WTC11 (cell line): Measurements from ENCODE around the gene PHF10. TPM values are rescaled to one million over a fixed set of nuclear protein-coding genes. Genes with fewer than 3 reads are reported as not detected.

Experiments used
- CBFB ChIP-seq: sonication (generic); formaldehyde crosslinking; IDR thresholded peaks from 2 replicates; pipeline ENCODE4 v1.8.1; 2022; ENCODE audit warnings: mild to moderate bottlenecking, low read depth, missing genetic modification reagents
- GTF2I ChIP-seq: fragments of 250-450 bp; sonication (Bioruptor Pico); conservative IDR thresholded peaks from 2 replicates; pipeline ENCODE4 v1.4.0; 2021; ENCODE audit warnings: mild to moderate bottlenecking
- HMGA2 ChIP-seq: fragments of 250-450 bp; sonication (Bioruptor Pico); IDR thresholded peaks from 2 replicates; pipeline ENCODE4 v1.4.0; 2021; ENCODE audit warnings: mild to moderate bottlenecking, moderate library complexity
- JAZF1 ChIP-seq: fragments of 250-450 bp; sonication (Bioruptor Pico); IDR thresholded peaks from 2 replicates; pipeline ENCODE4 v1.9.0; 2021; ENCODE audit warnings: moderate library complexity, mild to moderate bottlenecking, inconsistent platforms
- MYBL2 ChIP-seq: sonication (generic); formaldehyde crosslinking; IDR thresholded peaks from 2 replicates; pipeline ENCODE4 v1.8.1; 2023; ENCODE audit warnings: mild to moderate bottlenecking, moderate library complexity, missing genetic modification reagents
- NFATC4 ChIP-seq: fragments of 250-450 bp; sonication (Bioruptor Pico); IDR thresholded peaks from 2 replicates; pipeline ENCODE4 v1.9.0; 2021; ENCODE audit warnings: mild to moderate bottlenecking
- NFE2L1 ChIP-seq: sonication (generic); formaldehyde crosslinking; IDR thresholded peaks from 2 replicates; pipeline ENCODE4 v1.8.1; 2023; ENCODE audit warnings: missing genetic modification reagents
- NR2C2 ChIP-seq: sonication (generic); formaldehyde crosslinking; IDR thresholded peaks from 2 replicates; pipeline ENCODE4 v1.8.0; 2022; ENCODE audit warnings: mild to moderate bottlenecking, missing genetic modification reagents
- NR3C1 ChIP-seq: sonication (generic); formaldehyde crosslinking; conservative IDR thresholded peaks from 2 replicates; pipeline ENCODE4 v1.8.1; 2023; ENCODE audit warnings: low read depth, mild to moderate bottlenecking, missing genetic modification reagents
- PREB ChIP-seq: sonication (generic); formaldehyde crosslinking; IDR thresholded peaks from 2 replicates; pipeline ENCODE4 v1.8.1; 2022; ENCODE audit warnings: mild to moderate bottlenecking, missing genetic modification reagents, moderate library complexity, borderline replicate concordance
- RORB ChIP-seq: fragments of 250-450 bp; sonication (Bioruptor Pico); IDR thresholded peaks from 2 replicates; pipeline ENCODE4 v1.9.0; 2021; ENCODE audit warnings: mild to moderate bottlenecking
- SP1 ChIP-seq: sonication (generic); formaldehyde crosslinking; conservative IDR thresholded peaks from 2 replicates; pipeline ENCODE4 v1.8.1; 2022; ENCODE audit warnings: missing genetic modification reagents
- TEAD1 ChIP-seq: sonication (generic); formaldehyde crosslinking; IDR thresholded peaks from 2 replicates; pipeline ENCODE4 v1.8.0; 2022; ENCODE audit warnings: mild to moderate bottlenecking, missing genetic modification reagents
- TEAD4 ChIP-seq: sonication (generic); formaldehyde crosslinking; IDR thresholded peaks from 2 replicates; pipeline ENCODE4 v1.8.0; 2022; ENCODE audit warnings: mild to moderate bottlenecking, missing genetic modification reagents
- ZBTB43 ChIP-seq: sonication (generic); formaldehyde crosslinking; IDR thresholded peaks from 2 replicates; pipeline ENCODE4 v1.8.1; 2023; ENCODE audit warnings: mild to moderate bottlenecking, missing genetic modification reagents
- ZMAT4 ChIP-seq: fragments of 250-450 bp; sonication (Bioruptor Pico); IDR thresholded peaks from 2 replicates; pipeline ENCODE4 v1.9.0; 2021; ENCODE audit warnings: mild to moderate bottlenecking
- ZNF416 ChIP-seq: fragments of 250-450 bp; sonication (Bioruptor Pico); IDR thresholded peaks from 2 replicates; pipeline ENCODE4 v1.9.0; 2021; ENCODE audit warnings: mild to moderate bottlenecking, inconsistent platforms
- ZNF671 ChIP-seq: fragments of 250-450 bp; sonication (Bioruptor Pico); IDR thresholded peaks from 2 replicates; pipeline ENCODE4 v1.8.0; 2021; ENCODE audit warnings: mild to moderate bottlenecking
- total RNA-seq: library from RNA; stranded (reverse); gene quantifications from 3 replicates; pipeline ENCODE4 v1.2.3, GENCODE V29; 2021
- TF ChIP-seq, protein P1 (sequence below): sonication (generic); formaldehyde crosslinking; IDR thresholded peaks from 2 replicates; pipeline ENCODE4 v1.8.1; 2023; ENCODE audit warnings: mild to moderate bottlenecking, moderate library complexity, missing genetic modification reagents
- TF ChIP-seq, protein P2 (sequence below): fragments of 250-450 bp; sonication (Bioruptor Pico); IDR thresholded peaks from 2 replicates; pipeline ENCODE4 v1.9.0; 2021; ENCODE audit warnings: moderate library complexity, mild to moderate bottlenecking, inconsistent platforms, borderline replicate concordance
- TF ChIP-seq, protein P3 (sequence below): fragments of 250-450 bp; sonication (Bioruptor Pico); conservative IDR thresholded peaks from 2 replicates; pipeline ENCODE4 v1.9.0; 2021; ENCODE audit warnings: mild to moderate bottlenecking
- TF ChIP-seq, protein P4 (sequence below): sonication (generic); formaldehyde crosslinking; conservative IDR thresholded peaks from 2 replicates; pipeline ENCODE4 v1.8.1; 2022; ENCODE audit warnings: mild to moderate bottlenecking, missing genetic modification reagents
- TF ChIP-seq, protein P5 (sequence below): sonication (generic); formaldehyde crosslinking; IDR thresholded peaks from 2 replicates; pipeline ENCODE4 v1.8.0; 2023; ENCODE audit warnings: missing genetic modification reagents, mild to moderate bottlenecking, borderline replicate concordance
- TF ChIP-seq, protein P6 (sequence below): sonication (generic); formaldehyde crosslinking; IDR thresholded peaks from 2 replicates; pipeline ENCODE4 v1.8.1; 2023; ENCODE audit warnings: mild to moderate bottlenecking, missing genetic modification reagents, moderate library complexity

Gene PHF10
- total RNA-seq, 1 experiment from 2014 or later, result 39.3 TPM

DNA sequence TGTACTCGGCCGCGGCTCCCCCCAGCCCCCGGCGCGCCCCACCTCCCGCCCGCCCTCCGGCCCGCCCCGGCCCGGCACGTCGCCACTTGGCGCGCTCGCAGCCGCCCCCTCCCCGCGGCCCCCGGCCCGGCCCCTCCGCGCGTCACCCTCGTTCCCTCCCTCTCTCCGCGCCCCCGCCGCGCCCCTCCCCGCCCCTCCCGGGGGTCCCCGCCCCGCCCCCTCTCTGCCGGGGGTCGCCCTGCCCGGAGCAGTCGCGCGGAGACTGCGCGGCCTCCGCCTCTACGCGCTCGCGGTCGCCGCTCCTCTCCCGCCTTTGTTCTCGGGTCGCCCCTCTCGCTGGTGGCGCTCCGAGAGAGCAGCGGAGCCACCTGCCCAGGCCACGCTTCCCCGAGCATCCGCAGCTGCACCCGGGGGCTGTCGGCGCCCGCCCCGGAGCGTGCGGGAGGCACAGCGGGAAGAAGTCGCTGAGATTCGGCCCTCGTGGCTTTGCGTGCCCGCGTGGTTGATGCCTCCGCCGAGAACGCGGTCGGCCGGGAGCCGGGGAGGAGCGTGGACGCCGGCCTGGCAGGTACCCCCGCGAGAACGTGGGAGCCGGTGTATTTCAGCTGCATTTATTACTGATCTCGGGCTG, at the start of gene PHF10 (continued):
- TF ChIP-seq NR3C1 (CRISPR knock-in tag) (0 out of 2 replicates have a peak, but pooled peaks have one; percentile 59), MYBL2 (peak; percentile 86), TEAD1 (CRISPR knock-in tag) (peak; percentile 42; the same call in 1 of the 2 replicates), ZMAT4 (CRISPR knock-in tag) (no peak), NFE2L1 (CRISPR knock-in tag) (no peak), PREB (CRISPR knock-in tag) (peak; percentile 36; the same call in 1 of the 2 replicates), ZNF671 (CRISPR knock-in tag) (no peak), JAZF1 (CRISPR knock-in tag) (no peak), TEAD4 (0 out of 2 replicates have a peak, but pooled peaks have one; percentile 12), NFATC4 (CRISPR knock-in tag) (no peak), GTF2I (CRISPR knock-in tag) (no peak), ZBTB43 (CRISPR knock-in tag) (peak; percentile 67), ZNF416 (CRISPR knock-in tag) (no peak), CBFB (CRISPR knock-in tag) (no peak), RORB (CRISPR knock-in tag) (no peak), HMGA2 (CRISPR knock-in tag) (no peak), NR2C2 (CRISPR knock-in tag) (no peak), SP1 (CRISPR knock-in tag) (peak; percentile 42; the same call in 1 of the 2 replicates)
- TF ChIP-seq, protein P1, sequence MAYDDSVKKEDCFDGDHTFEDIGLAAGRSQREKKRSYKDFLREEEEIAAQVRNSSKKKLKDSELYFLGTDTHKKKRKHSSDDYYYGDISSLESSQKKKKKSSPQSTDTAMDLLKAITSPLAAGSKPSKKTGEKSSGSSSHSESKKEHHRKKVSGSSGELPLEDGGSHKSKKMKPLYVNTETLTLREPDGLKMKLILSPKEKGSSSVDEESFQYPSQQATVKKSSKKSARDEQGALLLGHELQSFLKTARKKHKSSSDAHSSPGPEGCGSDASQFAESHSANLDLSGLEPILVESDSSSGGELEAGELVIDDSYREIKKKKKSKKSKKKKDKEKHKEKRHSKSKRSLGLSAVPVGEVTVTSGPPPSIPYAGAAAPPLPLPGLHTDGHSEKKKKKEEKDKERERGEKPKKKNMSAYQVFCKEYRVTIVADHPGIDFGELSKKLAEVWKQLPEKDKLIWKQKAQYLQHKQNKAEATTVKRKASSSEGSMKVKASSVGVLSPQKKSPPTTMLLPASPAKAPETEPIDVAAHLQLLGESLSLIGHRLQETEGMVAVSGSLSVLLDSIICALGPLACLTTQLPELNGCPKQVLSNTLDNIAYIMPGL, result peak; percentile 86; the same call in 1 of the 2 replicates
- TF ChIP-seq, protein P2, sequence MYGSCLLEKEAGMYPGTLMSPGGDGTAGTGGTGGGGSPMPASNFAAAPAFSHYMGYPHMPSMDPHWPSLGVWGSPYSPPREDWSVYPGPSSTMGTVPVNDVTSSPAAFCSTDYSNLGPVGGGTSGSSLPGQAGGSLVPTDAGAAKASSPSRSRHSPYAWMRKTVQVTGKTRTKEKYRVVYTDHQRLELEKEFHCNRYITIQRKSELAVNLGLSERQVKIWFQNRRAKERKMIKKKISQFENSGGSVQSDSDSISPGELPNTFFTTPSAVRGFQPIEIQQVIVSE, result no peak
- TF ChIP-seq, protein P3, sequence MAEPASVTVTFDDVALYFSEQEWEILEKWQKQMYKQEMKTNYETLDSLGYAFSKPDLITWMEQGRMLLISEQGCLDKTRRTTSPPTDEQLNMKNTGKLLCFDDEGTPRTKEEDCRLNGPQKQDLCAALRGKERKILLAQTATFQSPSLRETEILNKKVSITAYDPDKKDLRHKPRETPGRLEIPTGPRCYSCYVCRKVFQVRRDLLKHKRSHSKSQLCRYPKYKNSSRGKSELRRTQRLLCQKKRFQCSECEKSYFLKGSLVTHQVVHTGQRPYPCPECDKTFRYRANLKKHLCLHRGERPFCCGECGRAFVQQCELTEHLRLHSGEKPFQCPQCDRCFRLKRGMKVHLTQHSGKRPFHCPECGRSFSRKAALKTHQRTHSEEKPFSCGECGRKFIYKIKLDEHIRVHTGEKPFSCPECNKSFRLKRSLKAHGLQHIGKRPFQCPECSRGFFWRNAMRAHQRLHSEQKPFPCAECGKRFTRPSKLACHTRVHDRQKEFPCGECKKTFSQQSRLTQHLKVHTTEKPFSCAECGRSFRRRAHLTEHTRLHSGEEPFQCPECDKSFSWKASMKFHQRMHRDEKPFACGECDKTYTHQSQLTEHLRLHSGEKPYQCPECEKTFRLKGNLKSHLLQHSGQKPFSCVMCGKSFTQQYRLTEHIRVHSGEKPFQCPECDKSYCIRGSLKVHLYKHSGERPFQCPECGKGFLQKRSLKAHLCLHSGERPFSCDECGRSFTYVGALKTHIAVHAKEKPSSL (CRISPR knock-in tag), result no peak
- TF ChIP-seq, protein P4, sequence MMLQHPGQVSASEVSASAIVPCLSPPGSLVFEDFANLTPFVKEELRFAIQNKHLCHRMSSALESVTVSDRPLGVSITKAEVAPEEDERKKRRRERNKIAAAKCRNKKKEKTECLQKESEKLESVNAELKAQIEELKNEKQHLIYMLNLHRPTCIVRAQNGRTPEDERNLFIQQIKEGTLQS (CRISPR knock-in tag), result no peak
- TF ChIP-seq, protein P5, sequence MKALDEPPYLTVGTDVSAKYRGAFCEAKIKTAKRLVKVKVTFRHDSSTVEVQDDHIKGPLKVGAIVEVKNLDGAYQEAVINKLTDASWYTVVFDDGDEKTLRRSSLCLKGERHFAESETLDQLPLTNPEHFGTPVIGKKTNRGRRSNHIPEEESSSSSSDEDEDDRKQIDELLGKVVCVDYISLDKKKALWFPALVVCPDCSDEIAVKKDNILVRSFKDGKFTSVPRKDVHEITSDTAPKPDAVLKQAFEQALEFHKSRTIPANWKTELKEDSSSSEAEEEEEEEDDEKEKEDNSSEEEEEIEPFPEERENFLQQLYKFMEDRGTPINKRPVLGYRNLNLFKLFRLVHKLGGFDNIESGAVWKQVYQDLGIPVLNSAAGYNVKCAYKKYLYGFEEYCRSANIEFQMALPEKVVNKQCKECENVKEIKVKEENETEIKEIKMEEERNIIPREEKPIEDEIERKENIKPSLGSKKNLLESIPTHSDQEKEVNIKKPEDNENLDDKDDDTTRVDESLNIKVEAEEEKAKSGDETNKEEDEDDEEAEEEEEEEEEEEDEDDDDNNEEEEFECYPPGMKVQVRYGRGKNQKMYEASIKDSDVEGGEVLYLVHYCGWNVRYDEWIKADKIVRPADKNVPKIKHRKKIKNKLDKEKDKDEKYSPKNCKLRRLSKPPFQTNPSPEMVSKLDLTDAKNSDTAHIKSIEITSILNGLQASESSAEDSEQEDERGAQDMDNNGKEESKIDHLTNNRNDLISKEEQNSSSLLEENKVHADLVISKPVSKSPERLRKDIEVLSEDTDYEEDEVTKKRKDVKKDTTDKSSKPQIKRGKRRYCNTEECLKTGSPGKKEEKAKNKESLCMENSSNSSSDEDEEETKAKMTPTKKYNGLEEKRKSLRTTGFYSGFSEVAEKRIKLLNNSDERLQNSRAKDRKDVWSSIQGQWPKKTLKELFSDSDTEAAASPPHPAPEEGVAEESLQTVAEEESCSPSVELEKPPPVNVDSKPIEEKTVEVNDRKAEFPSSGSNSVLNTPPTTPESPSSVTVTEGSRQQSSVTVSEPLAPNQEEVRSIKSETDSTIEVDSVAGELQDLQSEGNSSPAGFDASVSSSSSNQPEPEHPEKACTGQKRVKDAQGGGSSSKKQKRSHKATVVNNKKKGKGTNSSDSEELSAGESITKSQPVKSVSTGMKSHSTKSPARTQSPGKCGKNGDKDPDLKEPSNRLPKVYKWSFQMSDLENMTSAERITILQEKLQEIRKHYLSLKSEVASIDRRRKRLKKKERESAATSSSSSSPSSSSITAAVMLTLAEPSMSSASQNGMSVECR, result peak; percentile 71; the same call in 1 of the 2 replicates
- TF ChIP-seq, protein P6, sequence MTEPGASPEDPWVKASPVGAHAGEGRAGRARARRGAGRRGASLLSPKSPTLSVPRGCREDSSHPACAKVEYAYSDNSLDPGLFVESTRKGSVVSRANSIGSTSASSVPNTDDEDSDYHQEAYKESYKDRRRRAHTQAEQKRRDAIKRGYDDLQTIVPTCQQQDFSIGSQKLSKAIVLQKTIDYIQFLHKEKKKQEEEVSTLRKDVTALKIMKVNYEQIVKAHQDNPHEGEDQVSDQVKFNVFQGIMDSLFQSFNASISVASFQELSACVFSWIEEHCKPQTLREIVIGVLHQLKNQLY (CRISPR knock-in tag), result no peak
